Measurements from ENCODE around the gene AADACL2.

Gene AADACL2

DNA sequence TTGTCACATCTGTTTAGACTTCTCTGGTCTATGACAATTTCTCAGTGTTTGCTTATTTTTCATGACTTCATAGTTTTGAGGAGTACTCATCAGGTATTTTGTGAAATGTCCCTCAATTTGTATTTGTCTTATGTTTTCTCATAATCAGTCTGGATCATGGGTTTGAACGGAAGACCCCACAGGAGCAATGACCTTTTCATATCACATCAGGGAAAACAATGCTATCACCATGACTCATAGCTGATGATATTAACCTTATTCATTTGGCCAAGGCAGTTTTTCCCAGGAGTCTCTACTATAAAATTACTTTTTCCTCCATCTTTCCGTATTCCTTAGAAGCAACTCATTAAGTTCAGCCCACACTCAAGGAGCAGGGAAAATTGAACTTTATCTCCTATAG lies 32.7 kb downstream of the AADACL2 start:
- Histone ChIP-seq H3K9me3 (replicated peaks; ENCODE audit: low read length) (no peaks in the 10 kb centered on the region), H3K4me3 (ENCODE audit: low read length) (no peak overlapping the region), H3K9ac (ENCODE audit: low read depth, low read length) (no peak overlapping the region), H3K36me3 (ENCODE audit: insufficient read depth, low read length) (no peaks in the 10 kb centered on the region), H3K27me3 (ENCODE audit: control insufficient read depth, insufficient read depth, low read length) (no peaks in the 10 kb centered on the region), H3K4me1 (ENCODE audit: control insufficient read depth, insufficient read depth, low read length) (peaks cover 35% of the 10 kb centered on the region), H3K4me2 (ENCODE audit: low read length) (no peak overlapping the region)

DNA sequence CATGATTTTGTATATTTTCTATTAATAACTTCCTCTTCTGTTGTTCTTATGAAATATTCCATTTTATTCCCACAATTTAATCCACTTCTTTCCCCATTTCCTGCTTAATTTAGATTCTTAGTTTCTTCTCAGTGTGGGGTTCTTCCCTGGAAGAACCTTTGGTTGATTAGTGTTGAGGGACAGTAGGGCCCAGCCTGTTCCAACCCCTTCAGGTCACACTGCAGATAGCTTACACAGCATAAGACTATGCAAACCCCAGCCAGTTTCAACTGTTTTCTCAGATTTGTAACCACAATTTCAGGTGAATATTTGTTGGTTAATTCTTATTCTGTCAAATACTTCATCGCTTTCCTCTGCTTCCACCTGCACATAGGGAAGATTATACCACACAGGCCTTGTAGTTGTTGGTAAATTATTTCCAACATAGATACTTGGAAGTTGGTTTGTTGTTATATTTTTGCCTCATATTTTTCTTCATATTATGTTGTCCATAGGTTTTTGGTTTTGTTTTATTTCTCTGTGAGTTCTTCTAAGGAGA lies 34.7 kb downstream of the AADACL2 start:
- Histone ChIP-seq H3K36me3 (ENCODE audit: insufficient read depth, low read length) (no peaks in the 10 kb centered on the region), H3K27me3 (ENCODE audit: control insufficient read depth, insufficient read depth, low read length) (no peaks in the 10 kb centered on the region), H3K4me1 (ENCODE audit: control insufficient read depth, insufficient read depth, low read length) (peaks cover 35% of the 10 kb centered on the region), H3K4me3 (ENCODE audit: low read length) (no peak overlapping the region), H3K9ac (ENCODE audit: low read depth, low read length) (no peak overlapping the region), H3K9me3 (replicated peaks; ENCODE audit: low read length) (no peaks in the 10 kb centered on the region), H3K4me2 (ENCODE audit: low read length) (no peak overlapping the region)

DNA sequence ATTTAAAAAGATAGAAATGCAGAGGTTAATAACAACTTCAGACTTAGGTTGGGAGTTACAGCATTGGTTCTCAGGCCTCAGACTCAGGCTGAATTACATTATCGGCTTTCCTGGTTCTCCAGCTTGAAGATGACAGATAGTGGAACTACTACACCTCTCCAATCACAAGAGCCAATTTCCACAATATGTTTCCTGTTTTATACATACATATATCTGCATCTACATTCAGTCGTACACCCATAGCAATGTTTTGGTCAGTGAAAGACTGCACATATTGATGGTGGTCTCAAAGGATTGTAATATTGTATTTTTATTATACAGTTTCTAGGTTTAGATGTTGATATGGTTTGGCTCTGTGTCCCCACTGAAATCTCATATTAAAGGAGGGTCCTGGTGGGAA lies 35.4 kb downstream of the AADACL2 start:
- H3K36me3 ChIP-seq (ENCODE audit: insufficient read depth, low read length): no peaks in the 10 kb centered on the region
- H3K27me3 ChIP-seq (ENCODE audit: control insufficient read depth, insufficient read depth, low read length): no peaks in the 10 kb centered on the region
- peaks cover 35% of the 10 kb centered on the region for H3K4me1 ChIP-seq (ENCODE audit: control insufficient read depth, insufficient read depth, low read length)
- H3K9me3 ChIP-seq (replicated peaks; ENCODE audit: low read length): no peaks in the 10 kb centered on the region
- H3K4me2 ChIP-seq (ENCODE audit: low read length): no peak overlapping the region
- peak overlapping the region; percentile 27 for H3K9ac ChIP-seq (ENCODE audit: low read depth, low read length)
- H3K4me3 ChIP-seq (ENCODE audit: low read length): no peak overlapping the region

DNA sequence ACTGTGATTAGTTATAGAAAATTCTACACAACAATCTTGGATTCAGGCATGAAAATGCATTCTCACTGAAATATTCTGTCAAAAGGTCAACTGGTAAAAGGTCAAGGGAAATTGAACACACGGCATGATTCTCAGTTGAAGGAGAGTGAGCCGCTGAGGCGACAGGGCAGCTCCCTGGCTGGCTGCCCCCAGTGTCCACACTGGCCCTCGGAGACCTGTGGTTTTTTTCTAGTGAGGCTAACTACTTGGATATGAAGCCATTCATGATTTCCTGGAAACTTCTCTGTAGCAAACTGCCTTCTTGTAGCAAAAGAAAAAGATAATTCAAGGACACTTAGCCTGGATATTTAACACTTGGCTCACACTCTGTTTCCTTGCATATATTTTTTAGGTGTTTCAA lies 37.2 kb downstream of the AADACL2 start:
- no peaks in the 10 kb centered on the region for H3K27me3 ChIP-seq (ENCODE audit: control insufficient read depth, insufficient read depth, low read length)
- no peaks in the 10 kb centered on the region for H3K36me3 ChIP-seq (ENCODE audit: insufficient read depth, low read length)
- H3K4me2 ChIP-seq (ENCODE audit: low read length): peak overlapping the region; percentile 21
- no peaks in the 10 kb centered on the region for H3K9me3 ChIP-seq (replicated peaks; ENCODE audit: low read length)
- H3K4me3 ChIP-seq (ENCODE audit: low read length): peak overlapping the region; percentile 11
- H3K9ac ChIP-seq (ENCODE audit: low read depth, low read length): peak overlapping the region; percentile 24
- H3K4me1 ChIP-seq (ENCODE audit: control insufficient read depth, insufficient read depth, low read length): peaks cover 29% of the 10 kb centered on the region

DNA sequence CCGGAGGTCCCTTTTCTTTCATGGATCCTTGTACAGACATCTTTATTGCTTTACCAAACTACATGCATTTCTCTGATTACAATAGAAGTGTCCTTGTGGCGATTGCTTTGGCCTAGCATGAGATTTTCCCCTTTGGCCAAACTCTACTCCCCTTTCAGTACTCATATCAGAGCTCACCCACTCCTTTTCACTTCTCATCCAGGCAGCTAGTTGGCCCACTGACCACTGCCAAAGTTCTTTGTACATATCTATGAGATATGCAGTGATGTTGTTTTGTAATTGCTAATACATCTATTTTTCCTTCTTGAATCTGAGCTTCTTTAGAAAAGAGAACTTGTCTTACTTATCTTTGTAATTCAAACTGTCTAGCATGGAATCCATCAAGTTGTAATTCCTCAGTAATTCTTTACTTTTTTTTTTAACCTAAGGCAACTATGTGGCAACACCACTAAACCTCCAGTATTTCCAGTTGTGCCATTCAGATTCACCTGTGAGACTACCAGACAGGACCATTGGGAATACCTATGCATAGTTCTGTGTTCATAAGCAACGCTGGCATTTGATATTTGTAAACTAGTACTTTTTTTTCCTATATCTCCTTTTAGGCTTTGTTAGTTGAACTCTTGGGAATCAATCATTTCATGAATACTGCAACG lies 39.2 kb downstream of the AADACL2 start:
- Histone ChIP-seq H3K4me3 (ENCODE audit: low read length) (no peak overlapping the region), H3K27me3 (ENCODE audit: control insufficient read depth, insufficient read depth, low read length) (no peaks in the 10 kb centered on the region), H3K9ac (ENCODE audit: low read depth, low read length) (no peak overlapping the region), H3K4me2 (ENCODE audit: low read length) (no peak overlapping the region), H3K9me3 (replicated peaks; ENCODE audit: low read length) (no peaks in the 10 kb centered on the region), H3K36me3 (ENCODE audit: insufficient read depth, low read length) (no peaks in the 10 kb centered on the region), H3K4me1 (ENCODE audit: control insufficient read depth, insufficient read depth, low read length) (peaks cover 20% of the 10 kb centered on the region)

DNA sequence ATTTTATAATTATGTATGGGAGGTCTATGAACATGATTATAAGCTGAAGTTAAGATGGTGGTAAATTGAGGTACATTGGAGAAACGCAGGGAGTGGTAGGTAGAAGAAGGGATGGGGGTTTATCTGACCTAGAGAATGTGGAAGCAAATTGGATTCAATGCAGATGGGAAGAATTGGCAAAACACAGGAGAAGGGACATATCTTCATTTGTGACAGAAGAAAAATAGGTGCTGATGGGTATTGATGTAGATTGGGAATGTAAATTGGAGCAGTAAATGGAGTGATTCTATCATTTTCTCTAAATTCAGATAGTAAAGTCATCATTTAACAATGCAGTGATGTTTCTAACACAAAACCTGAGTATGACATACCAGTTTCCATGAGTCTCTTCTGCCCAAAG lies 40.5 kb downstream of the AADACL2 start:
- Histone ChIP-seq H3K9ac (ENCODE audit: low read depth, low read length) (no peak overlapping the region), H3K4me2 (ENCODE audit: low read length) (no peak overlapping the region), H3K27me3 (ENCODE audit: control insufficient read depth, insufficient read depth, low read length) (no peaks in the 10 kb centered on the region), H3K9me3 (replicated peaks; ENCODE audit: low read length) (no peaks in the 10 kb centered on the region), H3K4me3 (ENCODE audit: low read length) (no peak overlapping the region), H3K36me3 (ENCODE audit: insufficient read depth, low read length) (no peaks in the 10 kb centered on the region), H3K4me1 (ENCODE audit: control insufficient read depth, insufficient read depth, low read length) (peaks cover 20% of the 10 kb centered on the region)

DNA sequence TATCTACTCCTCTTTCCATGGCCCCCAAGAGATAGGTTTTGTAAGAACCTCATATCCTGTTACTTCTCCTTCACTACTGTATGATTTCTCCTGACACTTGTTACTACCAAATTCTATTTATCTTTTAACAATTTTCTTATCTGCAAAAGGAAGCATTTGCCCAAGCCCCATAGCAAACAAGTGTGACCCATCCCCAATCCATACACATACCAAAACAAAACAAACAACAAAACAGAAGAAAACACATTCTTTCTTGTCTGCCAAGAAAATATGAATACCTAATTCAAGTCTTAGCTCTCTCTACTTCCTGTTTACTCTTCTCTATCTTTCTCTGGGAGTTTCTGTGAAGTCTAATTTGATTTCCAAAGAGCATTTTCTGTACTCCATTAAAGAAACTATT lies 41.2 kb downstream of the AADACL2 start:
- peaks cover 16% of the 10 kb centered on the region for H3K4me1 ChIP-seq (ENCODE audit: control insufficient read depth, insufficient read depth, low read length)
- no peak overlapping the region for H3K9ac ChIP-seq (ENCODE audit: low read depth, low read length)
- H3K36me3 ChIP-seq (ENCODE audit: insufficient read depth, low read length): no peaks in the 10 kb centered on the region
- H3K9me3 ChIP-seq (replicated peaks; ENCODE audit: low read length): no peaks in the 10 kb centered on the region
- H3K27me3 ChIP-seq (ENCODE audit: control insufficient read depth, insufficient read depth, low read length): no peaks in the 10 kb centered on the region
- no peak overlapping the region for H3K4me2 ChIP-seq (ENCODE audit: low read length)
- H3K4me3 ChIP-seq (ENCODE audit: low read length): no peak overlapping the region

DNA sequence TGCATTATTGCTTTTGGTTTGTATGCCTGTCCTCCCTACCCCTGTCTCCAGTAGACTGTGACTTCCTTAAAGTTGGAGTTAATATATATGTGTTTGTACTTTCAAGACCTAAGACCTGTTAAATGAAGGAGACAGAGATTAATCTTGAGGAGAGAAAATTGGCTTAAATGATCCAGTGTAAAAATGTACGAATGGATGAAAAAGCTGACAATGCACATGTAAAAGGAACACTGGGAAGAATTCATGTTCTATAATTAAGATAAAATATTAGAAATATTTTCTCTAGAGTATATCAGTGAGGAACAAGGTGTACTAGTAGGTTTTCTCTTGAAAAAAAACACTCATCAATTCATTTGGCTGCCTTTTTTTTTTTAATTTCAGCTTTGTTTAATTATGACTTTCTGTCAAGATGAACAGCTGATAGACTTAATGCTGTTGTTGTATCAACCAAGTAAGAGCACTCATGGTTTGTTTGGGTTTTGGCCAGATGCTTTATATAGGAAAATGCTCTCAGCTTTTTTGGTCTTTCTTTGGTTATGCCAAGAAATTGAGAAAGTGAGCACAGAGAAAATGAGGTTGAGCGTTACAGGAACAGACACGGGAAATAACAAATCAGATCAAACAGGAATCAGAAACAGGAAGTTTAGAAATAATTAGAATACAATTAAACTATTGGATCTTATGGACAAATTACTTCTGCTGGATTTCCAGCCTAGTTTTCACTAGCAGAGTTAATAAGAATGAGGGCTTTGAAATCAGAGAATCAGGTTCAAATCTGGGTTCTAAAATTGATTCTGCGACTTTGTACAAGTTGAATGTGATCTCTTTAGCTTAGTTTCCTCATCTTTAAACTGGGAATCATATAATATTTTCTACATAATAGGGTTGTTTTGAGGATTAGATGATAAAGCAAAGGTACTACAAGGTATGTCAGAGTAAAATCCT lies 41.9 kb downstream of the AADACL2 start:
- H3K4me2 ChIP-seq (ENCODE audit: low read length): no peak overlapping the region
- H3K36me3 ChIP-seq (ENCODE audit: insufficient read depth, low read length): no peaks in the 10 kb centered on the region
- H3K4me1 ChIP-seq (ENCODE audit: control insufficient read depth, insufficient read depth, low read length): peaks cover 9% of the 10 kb centered on the region
- H3K9ac ChIP-seq (ENCODE audit: low read depth, low read length): no peak overlapping the region
- no peaks in the 10 kb centered on the region for H3K9me3 ChIP-seq (replicated peaks; ENCODE audit: low read length)
- no peaks in the 10 kb centered on the region for H3K27me3 ChIP-seq (ENCODE audit: control insufficient read depth, insufficient read depth, low read length)
- H3K4me3 ChIP-seq (ENCODE audit: low read length): no peak overlapping the region

DNA sequence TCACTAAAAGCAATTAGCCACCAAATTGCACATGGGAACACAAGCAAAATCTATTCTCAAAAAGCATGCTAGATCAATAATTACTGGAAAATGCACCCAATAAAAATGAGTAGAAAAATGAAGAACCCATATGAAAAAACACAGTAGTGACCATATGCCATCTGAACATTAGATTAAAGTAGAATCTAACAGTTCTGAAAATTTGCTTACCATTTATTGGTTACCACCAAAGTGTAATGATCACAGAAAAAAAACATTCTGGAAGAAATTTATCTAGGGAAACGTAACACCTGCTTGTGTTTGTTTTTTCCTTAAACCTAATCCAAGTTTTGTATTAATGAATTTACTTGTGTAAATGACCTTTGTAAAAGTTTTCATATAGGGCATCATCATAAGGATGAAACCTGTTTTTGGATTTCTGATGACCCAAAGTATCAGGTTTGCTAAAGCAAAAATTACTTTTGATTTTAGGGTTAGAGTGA lies 42.6 kb downstream of the AADACL2 start:
- no peaks in the 10 kb centered on the region for H3K9me3 ChIP-seq (replicated peaks; ENCODE audit: low read length)

DNA sequence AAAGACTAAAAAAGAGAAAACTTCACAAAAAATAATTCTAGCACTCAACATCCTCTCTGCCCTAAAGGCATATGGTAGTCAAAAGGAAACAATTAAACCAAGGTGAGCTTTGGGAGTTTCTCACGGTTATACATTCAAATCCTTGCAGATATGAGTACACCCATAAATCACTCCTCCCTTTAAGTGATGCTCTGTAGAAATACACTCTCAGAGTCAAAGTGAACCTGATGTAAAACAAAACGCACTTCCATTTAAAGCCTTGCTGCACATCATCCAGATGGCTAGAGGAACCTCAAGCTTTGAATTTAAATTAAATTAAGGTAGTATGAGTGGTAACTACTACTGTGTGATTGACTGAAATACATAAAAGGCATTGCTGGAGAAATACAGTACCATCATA lies 44.2 kb downstream of the AADACL2 start:
- H3K4me2 ChIP-seq (ENCODE audit: low read length): no peak overlapping the region
- no peaks in the 10 kb centered on the region for H3K27me3 ChIP-seq (ENCODE audit: control insufficient read depth, insufficient read depth, low read length)
- no peaks in the 10 kb centered on the region for H3K4me1 ChIP-seq (ENCODE audit: control insufficient read depth, insufficient read depth, low read length)
- no peak overlapping the region for H3K4me3 ChIP-seq (ENCODE audit: low read length)
- H3K9ac ChIP-seq (ENCODE audit: low read depth, low read length): no peak overlapping the region
- H3K9me3 ChIP-seq (replicated peaks; ENCODE audit: low read length): no peaks in the 10 kb centered on the region
- H3K36me3 ChIP-seq (ENCODE audit: insufficient read depth, low read length): no peaks in the 10 kb centered on the region

More for the DNA sequence above, 42.6 kb downstream of the AADACL2 start:
- Histone ChIP-seq H3K36me3 (ENCODE audit: insufficient read depth, low read length) (no peaks in the 10 kb centered on the region), H3K4me3 (ENCODE audit: low read length) (no peak overlapping the region), H3K4me2 (ENCODE audit: low read length) (no peak overlapping the region), H3K27me3 (ENCODE audit: control insufficient read depth, insufficient read depth, low read length) (no peaks in the 10 kb centered on the region), H3K4me1 (ENCODE audit: control insufficient read depth, insufficient read depth, low read length) (peaks cover 2% of the 10 kb centered on the region), H3K9ac (ENCODE audit: low read depth, low read length) (no peak overlapping the region)

DNA sequence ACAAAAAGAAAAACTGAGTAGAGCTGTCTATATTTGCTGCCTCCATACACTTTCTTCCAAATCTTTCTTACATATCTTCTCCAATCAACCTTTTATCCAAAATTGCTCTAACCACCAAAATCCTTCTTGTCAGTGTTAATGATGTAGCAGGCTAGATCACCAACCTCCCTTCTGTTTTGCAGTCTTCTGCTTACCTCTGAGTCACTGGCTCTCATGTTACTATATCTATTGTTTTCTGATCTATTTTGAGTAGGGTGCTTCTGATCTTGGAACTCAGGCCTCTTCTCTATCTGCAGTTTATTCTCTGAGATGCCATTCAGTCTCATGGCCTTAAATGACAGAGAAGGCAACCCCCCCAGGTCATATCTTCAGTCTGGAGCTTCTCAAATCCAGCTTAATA lies 53.9 kb downstream of the AADACL2 start:
- no peak overlapping the region for H3K4me3 ChIP-seq (ENCODE audit: low read length)
- no peaks in the 10 kb centered on the region for H3K36me3 ChIP-seq (ENCODE audit: insufficient read depth, low read length)

More for the DNA sequence above, 53.9 kb downstream of the AADACL2 start:
- H3K9me3 ChIP-seq (replicated peaks; ENCODE audit: low read length): no peaks in the 10 kb centered on the region
- no peaks in the 10 kb centered on the region for H3K4me1 ChIP-seq (ENCODE audit: control insufficient read depth, insufficient read depth, low read length)
- no peaks in the 10 kb centered on the region for H3K27me3 ChIP-seq (ENCODE audit: control insufficient read depth, insufficient read depth, low read length)
- H3K4me2 ChIP-seq (ENCODE audit: low read length): no peak overlapping the region
- no peak overlapping the region for H3K9ac ChIP-seq (ENCODE audit: low read depth, low read length)

Measured in skeletal muscle satellite cell (primary cell).